ENCODE results near the gene TMPRSS13. TPM values are rescaled to one million over a fixed set of nuclear protein-coding genes. Genes with fewer than 3 reads are reported as not detected.

The TMPRSS13 gene
- polyA plus RNA-seq, 1 donor from 2014 or later, result not detected

DNA sequence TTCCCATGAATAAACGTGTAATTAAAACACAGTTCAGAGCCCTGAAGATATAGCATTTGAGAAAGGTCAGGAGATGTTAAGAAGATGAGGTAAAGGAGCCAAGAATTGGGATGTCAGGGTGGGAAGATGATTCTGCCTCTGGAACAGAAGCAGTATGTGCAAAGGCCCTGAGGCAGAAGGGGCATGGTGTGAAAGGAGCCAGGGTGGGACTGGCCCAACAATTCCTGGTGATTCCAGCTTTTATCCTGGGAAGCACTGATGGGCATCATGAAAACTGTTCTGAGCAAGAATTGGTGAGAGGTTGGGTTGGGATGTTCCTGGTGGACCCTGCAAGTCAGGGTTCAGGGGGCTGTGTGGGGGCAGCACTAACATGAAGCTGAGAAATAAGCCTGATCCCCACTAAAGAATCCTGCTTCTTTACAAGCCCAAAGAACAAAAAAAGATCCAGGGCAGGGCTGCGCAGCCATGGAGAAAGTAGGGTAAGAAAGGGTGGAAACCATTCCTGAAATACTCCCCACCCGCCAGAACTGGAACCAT is 50.2 kb downstream of the TMPRSS13 start:
- no peaks in the 10 kb centered on the region for H4K20me1 ChIP-seq (ENCODE audit: insufficient read depth)
- peaks cover 28% of the 10 kb centered on the region for H3K79me2 ChIP-seq (replicated peaks; ENCODE audit: insufficient read depth, low read length)
- H3K9me3 ChIP-seq (ENCODE audit: low read length), result no peaks in the 10 kb centered on the region
- no peak overlapping the region for H3K4me3 ChIP-seq (ENCODE audit: low read length)
- no peak overlapping the region for H2AFZ ChIP-seq (ENCODE audit: low read depth, low read length)
- H3K27me3 ChIP-seq (ENCODE audit: insufficient read depth, low read depth, low read length), result no peaks in the 10 kb centered on the region
- TF ChIP-seq SMC3 (conservative IDR thresholded peaks at IDR 0.05; ENCODE audit: poor library complexity), result no peak
- no peaks in the 10 kb centered on the region for H3K36me3 ChIP-seq (ENCODE audit: insufficient read depth, low read length)
- no peak overlapping the region for H3K27ac ChIP-seq (ENCODE audit: low read length)
- H3K9me2 ChIP-seq (ENCODE audit: insufficient read depth, low read length), result no peaks in the 10 kb centered on the region
- H3F3A ChIP-seq (ENCODE audit: insufficient read depth, low read length, poor library complexity, severe bottlenecking), result no peaks in the 10 kb centered on the region
- H3K4me2 ChIP-seq (ENCODE audit: low read length), result no peak overlapping the region
- H3K9ac ChIP-seq (ENCODE audit: low read length), result no peak overlapping the region

DNA sequence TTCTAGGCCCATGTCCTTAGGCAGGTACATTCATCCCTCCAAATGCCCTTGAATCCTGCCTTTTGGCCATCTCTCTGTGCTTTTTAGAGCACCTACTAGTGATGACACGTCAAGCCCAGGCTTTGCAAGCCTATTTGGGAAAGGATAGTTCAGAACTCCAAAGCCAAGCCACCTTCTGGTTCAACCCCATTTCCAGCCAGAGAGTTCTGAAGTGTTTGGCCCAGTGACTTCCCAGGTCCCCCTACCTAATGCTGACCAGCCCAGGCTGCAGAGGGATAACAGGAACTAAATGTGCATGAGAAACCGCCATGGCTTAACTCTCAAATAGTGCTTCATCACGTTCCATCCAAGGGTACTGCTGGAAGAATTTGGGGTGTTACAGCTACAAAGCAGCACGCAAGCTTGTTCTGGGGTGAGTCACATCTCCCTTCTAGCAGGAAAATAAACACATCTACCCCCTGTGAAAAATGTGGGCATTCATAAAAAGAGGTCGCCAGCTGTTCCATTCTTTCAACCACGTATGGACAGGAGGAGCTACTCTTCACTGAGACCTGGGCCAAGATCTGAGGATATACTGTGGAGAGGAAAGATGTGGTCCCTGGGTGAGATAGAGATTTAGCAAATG is 50.8 kb downstream of the TMPRSS13 start:
- H3K4me3 ChIP-seq (ENCODE audit: low read length), result no peak overlapping the region
- H3K9ac ChIP-seq (ENCODE audit: low read length), result no peak overlapping the region
- peaks cover 34% of the 10 kb centered on the region for H3K79me2 ChIP-seq (replicated peaks; ENCODE audit: insufficient read depth, low read length)
- H3K4me2 ChIP-seq (ENCODE audit: low read length), result no peak overlapping the region
- H4K20me1 ChIP-seq (ENCODE audit: insufficient read depth), result no peaks in the 10 kb centered on the region
- H3K9me2 ChIP-seq (ENCODE audit: insufficient read depth, low read length), result no peaks in the 10 kb centered on the region
- H3K9me3 ChIP-seq (ENCODE audit: low read length), result no peaks in the 10 kb centered on the region
- no peak overlapping the region for H3K27ac ChIP-seq (ENCODE audit: low read length)
- H3F3A ChIP-seq (ENCODE audit: insufficient read depth, low read length, poor library complexity, severe bottlenecking), result no peaks in the 10 kb centered on the region
- H3K27me3 ChIP-seq (ENCODE audit: insufficient read depth, low read depth, low read length), result no peaks in the 10 kb centered on the region
- H2AFZ ChIP-seq (ENCODE audit: low read depth, low read length), result no peak overlapping the region
- no peak for TF ChIP-seq EZH2 (IDR thresholded peaks at IDR 0.05; ENCODE audit: borderline replicate concordance, insufficient read depth, low read length, poor library complexity, severe bottlenecking)
- TF ChIP-seq POLR2AphosphoS5 (IDR thresholded peaks at IDR 0.05), result no peak
- TF ChIP-seq, protein P1, sequence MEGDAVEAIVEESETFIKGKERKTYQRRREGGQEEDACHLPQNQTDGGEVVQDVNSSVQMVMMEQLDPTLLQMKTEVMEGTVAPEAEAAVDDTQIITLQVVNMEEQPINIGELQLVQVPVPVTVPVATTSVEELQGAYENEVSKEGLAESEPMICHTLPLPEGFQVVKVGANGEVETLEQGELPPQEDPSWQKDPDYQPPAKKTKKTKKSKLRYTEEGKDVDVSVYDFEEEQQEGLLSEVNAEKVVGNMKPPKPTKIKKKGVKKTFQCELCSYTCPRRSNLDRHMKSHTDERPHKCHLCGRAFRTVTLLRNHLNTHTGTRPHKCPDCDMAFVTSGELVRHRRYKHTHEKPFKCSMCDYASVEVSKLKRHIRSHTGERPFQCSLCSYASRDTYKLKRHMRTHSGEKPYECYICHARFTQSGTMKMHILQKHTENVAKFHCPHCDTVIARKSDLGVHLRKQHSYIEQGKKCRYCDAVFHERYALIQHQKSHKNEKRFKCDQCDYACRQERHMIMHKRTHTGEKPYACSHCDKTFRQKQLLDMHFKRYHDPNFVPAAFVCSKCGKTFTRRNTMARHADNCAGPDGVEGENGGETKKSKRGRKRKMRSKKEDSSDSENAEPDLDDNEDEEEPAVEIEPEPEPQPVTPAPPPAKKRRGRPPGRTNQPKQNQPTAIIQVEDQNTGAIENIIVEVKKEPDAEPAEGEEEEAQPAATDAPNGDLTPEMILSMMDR (IDR thresholded peaks at IDR 0.05; ENCODE audit: poor library complexity, severe bottlenecking), result no peak
- no peak for TF ChIP-seq EP300 (conservative IDR thresholded peaks at IDR 0.05; ENCODE audit: poor library complexity, severe bottlenecking)
- no peak for TF ChIP-seq RAD21 (conservative IDR thresholded peaks at IDR 0.05)
- TF ChIP-seq TAF1 (IDR thresholded peaks at IDR 0.05; ENCODE audit: low read depth), result no peak
- no peak for TF ChIP-seq MXI1 (conservative IDR thresholded peaks at IDR 0.05; ENCODE audit: poor library complexity, severe bottlenecking)
- no peak for TF ChIP-seq SMC3 (conservative IDR thresholded peaks at IDR 0.05; ENCODE audit: poor library complexity)
- TF ChIP-seq, protein P2, sequence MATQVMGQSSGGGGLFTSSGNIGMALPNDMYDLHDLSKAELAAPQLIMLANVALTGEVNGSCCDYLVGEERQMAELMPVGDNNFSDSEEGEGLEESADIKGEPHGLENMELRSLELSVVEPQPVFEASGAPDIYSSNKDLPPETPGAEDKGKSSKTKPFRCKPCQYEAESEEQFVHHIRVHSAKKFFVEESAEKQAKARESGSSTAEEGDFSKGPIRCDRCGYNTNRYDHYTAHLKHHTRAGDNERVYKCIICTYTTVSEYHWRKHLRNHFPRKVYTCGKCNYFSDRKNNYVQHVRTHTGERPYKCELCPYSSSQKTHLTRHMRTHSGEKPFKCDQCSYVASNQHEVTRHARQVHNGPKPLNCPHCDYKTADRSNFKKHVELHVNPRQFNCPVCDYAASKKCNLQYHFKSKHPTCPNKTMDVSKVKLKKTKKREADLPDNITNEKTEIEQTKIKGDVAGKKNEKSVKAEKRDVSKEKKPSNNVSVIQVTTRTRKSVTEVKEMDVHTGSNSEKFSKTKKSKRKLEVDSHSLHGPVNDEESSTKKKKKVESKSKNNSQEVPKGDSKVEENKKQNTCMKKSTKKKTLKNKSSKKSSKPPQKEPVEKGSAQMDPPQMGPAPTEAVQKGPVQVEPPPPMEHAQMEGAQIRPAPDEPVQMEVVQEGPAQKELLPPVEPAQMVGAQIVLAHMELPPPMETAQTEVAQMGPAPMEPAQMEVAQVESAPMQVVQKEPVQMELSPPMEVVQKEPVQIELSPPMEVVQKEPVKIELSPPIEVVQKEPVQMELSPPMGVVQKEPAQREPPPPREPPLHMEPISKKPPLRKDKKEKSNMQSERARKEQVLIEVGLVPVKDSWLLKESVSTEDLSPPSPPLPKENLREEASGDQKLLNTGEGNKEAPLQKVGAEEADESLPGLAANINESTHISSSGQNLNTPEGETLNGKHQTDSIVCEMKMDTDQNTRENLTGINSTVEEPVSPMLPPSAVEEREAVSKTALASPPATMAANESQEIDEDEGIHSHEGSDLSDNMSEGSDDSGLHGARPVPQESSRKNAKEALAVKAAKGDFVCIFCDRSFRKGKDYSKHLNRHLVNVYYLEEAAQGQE (IDR thresholded peaks at IDR 0.05; ENCODE audit: borderline replicate concordance), result no peak
- no peaks in the 10 kb centered on the region for H3K36me3 ChIP-seq (ENCODE audit: insufficient read depth, low read length)

Measured in neural cell (in vitro differentiated cells).